ENCODE results near the gene TECPR2.

Gene TECPR2

DNA sequence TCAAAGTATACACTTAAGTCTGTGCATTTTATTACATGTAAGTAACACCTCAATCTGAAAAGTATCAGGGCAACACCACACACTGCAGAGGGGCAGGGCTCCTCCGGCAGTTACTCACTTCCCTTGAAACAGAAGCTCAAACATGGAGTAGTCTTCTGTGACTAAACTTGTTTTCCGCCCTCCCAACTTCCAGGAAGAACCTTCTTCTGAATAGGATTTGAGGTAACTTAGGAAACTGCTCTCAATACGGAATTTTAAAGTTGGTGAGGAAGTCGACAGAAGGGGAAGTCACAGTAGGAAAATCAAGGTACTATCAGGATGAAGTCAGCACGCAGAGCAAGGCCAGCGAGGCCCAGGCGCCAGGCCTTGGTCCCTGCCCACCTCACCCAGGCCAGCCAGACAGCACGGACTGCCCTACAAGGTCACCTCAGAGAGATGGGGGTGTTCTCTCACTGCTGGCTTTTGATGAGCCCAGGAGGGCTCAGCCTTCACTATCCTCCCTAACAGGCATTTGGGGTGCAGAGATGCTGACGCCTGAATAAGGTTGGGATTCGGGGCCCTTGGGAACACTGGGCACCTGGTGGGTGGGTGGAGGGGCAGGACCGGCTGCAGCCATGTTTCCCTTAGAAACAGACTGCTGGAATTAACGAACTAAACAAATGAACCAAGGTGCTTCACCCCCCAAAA lies 141.0 kb downstream of the TECPR2 start:
- Histone ChIP-seq H3K36me3 (peaks cover 33% of the 10 kb centered on the region), H3K27ac (peak overlapping the region; percentile 44), H3K27me3 (peaks cover 5% of the 10 kb centered on the region), H3K4me1 (ENCODE audit: control insufficient read depth in 1 of 2, insufficient read depth in 1 of 2, low read depth in 1 of 2, low read length in 1 of 2) (peaks cover under 1 to 5% of the 10 kb centered on the region in 2 experiments), H3K9me3 (no peaks in the 10 kb centered on the region), H3K4me3 (ENCODE audit: low read depth in 1 of 2, low read length in 1 of 2) (no peak overlapping the region)
- TF ChIP-seq, protein P1, sequence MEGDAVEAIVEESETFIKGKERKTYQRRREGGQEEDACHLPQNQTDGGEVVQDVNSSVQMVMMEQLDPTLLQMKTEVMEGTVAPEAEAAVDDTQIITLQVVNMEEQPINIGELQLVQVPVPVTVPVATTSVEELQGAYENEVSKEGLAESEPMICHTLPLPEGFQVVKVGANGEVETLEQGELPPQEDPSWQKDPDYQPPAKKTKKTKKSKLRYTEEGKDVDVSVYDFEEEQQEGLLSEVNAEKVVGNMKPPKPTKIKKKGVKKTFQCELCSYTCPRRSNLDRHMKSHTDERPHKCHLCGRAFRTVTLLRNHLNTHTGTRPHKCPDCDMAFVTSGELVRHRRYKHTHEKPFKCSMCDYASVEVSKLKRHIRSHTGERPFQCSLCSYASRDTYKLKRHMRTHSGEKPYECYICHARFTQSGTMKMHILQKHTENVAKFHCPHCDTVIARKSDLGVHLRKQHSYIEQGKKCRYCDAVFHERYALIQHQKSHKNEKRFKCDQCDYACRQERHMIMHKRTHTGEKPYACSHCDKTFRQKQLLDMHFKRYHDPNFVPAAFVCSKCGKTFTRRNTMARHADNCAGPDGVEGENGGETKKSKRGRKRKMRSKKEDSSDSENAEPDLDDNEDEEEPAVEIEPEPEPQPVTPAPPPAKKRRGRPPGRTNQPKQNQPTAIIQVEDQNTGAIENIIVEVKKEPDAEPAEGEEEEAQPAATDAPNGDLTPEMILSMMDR (IDR thresholded peaks at IDR 0.05) = no peak

GRCh38 chr14:102504328-102504999 lies 141.7 kb downstream of the TECPR2 start:
- H3K27ac ChIP-seq = peak overlapping the region; percentile 44
- peaks cover 26% of the 10 kb centered on the region for H3K36me3 ChIP-seq
- H3K4me1 ChIP-seq (ENCODE audit: control insufficient read depth in 1 of 2, insufficient read depth in 1 of 2, low read depth in 1 of 2, low read length in 1 of 2) = peaks cover 5 to 8% of the 10 kb centered on the region in 2 experiments
- H3K27me3 ChIP-seq = peaks cover 10% of the 10 kb centered on the region
- TF ChIP-seq, protein P1 (IDR thresholded peaks at IDR 0.05) = no peak
- H3K4me3 ChIP-seq (ENCODE audit: low read depth in 1 of 2, low read length in 1 of 2) = no peak overlapping the region
- no peaks in the 10 kb centered on the region for H3K9me3 ChIP-seq

- Histone ChIP-seq H3K27ac (no peak overlapping the region), H3K27me3 (peaks cover 11% of the 10 kb centered on the region), H3K9me3 (no peaks in the 10 kb centered on the region), H3K4me1 (ENCODE audit: control insufficient read depth in 1 of 2, insufficient read depth in 1 of 2, low read depth in 1 of 2, low read length in 1 of 2) (peaks cover 6 to 9% of the 10 kb centered on the region in 2 experiments), H3K4me3 (ENCODE audit: low read depth in 1 of 2, low read length in 1 of 2) (no peak overlapping the region), H3K36me3 (peaks cover 20% of the 10 kb centered on the region)
- TF ChIP-seq, protein P1 (IDR thresholded peaks at IDR 0.05) = no peak
Observed at GRCh38 chr14:102505000-102505619, 142.4 kb downstream of the TECPR2 start.

DNA sequence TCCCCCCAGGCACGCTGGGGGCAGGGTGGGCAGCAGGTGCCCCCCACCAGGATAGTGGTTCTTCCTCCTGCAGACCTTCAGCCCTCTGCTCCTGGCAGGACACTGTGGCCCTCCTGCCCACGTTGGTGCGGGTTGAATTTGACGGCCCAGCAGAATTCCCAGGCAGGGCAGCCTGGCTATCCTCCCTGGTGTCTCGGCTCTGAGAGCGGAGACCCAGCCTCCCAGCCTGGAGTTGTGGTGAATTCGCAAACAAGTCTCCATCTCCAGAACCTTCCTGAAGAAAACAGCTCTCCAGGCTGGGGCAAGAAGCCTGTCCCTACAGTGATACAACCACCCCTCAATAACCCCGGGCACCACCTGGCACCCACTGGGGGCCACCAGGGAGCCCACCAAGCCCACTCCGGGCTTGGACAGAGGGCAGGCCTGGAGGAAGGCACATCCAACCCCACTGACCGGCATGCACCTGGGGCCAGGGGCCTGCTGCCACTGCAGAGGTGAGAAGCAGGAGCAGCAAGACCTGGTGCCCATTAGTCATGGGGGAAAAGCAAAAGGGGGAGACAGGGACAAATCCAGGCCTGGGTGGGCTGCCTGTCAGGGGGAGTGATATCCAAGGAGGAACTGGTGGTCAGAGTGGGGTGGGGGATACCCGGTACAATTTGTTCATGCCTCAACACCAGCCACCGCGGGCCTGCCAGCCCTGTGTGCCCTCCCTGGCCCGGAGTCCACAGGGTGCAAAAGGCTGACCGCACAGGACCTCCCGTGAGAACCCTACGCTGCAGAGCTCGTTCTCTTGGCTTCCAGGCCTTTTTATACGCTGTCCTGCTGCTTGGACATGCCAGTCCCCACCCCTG lies 143.3 kb downstream of the TECPR2 start:
- TF ChIP-seq, protein P1 (IDR thresholded peaks at IDR 0.05) = no peak
- peaks cover 11% of the 10 kb centered on the region for H3K36me3 ChIP-seq
- peaks cover 12 to 14% of the 10 kb centered on the region in 2 experiments for H3K4me1 ChIP-seq (ENCODE audit: control insufficient read depth in 1 of 2, insufficient read depth in 1 of 2, low read depth in 1 of 2, low read length in 1 of 2)
- H3K27me3 ChIP-seq = peaks cover 20% of the 10 kb centered on the region
- no peaks in the 10 kb centered on the region for H3K9me3 ChIP-seq
- no peak overlapping the region for H3K27ac ChIP-seq
- H3K4me3 ChIP-seq (ENCODE audit: low read depth in 1 of 2, low read length in 1 of 2) = no peak overlapping the region

DNA sequence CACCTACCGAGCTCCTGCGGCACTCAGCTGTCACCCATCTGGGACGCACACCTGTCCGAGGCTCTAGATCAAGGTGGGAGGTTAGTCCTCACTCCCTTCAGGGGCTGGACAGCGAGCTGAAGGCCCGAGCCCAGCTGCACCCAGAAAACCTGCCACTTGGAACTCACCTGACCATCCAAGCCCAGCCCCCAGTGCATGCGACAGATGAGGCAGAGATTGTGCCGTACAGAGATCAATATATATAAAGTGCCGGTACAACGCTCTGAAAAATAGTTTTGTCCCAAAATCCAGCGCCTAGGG lies 143.8 kb downstream of the TECPR2 start:
- peaks cover 25% of the 10 kb centered on the region for H3K27me3 ChIP-seq
- H3K4me1 ChIP-seq (ENCODE audit: control insufficient read depth in 1 of 2, insufficient read depth in 1 of 2, low read depth in 1 of 2, low read length in 1 of 2) = peaks cover 12 to 14% of the 10 kb centered on the region in 2 experiments
- TF ChIP-seq, protein P1 (IDR thresholded peaks at IDR 0.05) = no peak
- no peak overlapping the region for H3K4me3 ChIP-seq (ENCODE audit: low read depth in 1 of 2, low read length in 1 of 2)
- no peak overlapping the region for H3K27ac ChIP-seq
- H3K36me3 ChIP-seq = peaks cover 5% of the 10 kb centered on the region
- no peaks in the 10 kb centered on the region for H3K9me3 ChIP-seq

Data from neutrophil (primary cell).